ENCODE measurements around the gene PLIN3. TPM values are rescaled to one million over a fixed set of nuclear protein-coding genes. Genes with fewer than 3 reads are reported as not detected.

The PLIN3 gene
- total RNA-seq, 1 donor from 2014 or later = 73.1 TPM

- H3K4me1 Mint-ChIP-seq (ENCODE audit: unreplicated experiment) = no peaks in the 10 kb centered on the region
- DNase-seq (ENCODE audit: low spot score) = no peak
- H3K9me3 Mint-ChIP-seq (ENCODE audit: unreplicated experiment) = no peaks in the 10 kb centered on the region
- no peak overlapping the region for H3K27ac Mint-ChIP-seq (ENCODE audit: unreplicated experiment)
- H3K36me3 Mint-ChIP-seq (ENCODE audit: low read depth, unreplicated experiment) = no peaks in the 10 kb centered on the region
- H3K4me3 Mint-ChIP-seq (ENCODE audit: unreplicated experiment) = no peak overlapping the region
- no peak for TF ChIP-seq CTCF (IDR thresholded peaks at IDR 0.05; ENCODE audit: unreplicated experiment)
- H3K27me3 Mint-ChIP-seq (ENCODE audit: unreplicated experiment) = peaks cover 2% of the 10 kb centered on the region
Observed at GRCh38 chr19:4821265-4821664, 46.2 kb downstream of the PLIN3 start.

DNA sequence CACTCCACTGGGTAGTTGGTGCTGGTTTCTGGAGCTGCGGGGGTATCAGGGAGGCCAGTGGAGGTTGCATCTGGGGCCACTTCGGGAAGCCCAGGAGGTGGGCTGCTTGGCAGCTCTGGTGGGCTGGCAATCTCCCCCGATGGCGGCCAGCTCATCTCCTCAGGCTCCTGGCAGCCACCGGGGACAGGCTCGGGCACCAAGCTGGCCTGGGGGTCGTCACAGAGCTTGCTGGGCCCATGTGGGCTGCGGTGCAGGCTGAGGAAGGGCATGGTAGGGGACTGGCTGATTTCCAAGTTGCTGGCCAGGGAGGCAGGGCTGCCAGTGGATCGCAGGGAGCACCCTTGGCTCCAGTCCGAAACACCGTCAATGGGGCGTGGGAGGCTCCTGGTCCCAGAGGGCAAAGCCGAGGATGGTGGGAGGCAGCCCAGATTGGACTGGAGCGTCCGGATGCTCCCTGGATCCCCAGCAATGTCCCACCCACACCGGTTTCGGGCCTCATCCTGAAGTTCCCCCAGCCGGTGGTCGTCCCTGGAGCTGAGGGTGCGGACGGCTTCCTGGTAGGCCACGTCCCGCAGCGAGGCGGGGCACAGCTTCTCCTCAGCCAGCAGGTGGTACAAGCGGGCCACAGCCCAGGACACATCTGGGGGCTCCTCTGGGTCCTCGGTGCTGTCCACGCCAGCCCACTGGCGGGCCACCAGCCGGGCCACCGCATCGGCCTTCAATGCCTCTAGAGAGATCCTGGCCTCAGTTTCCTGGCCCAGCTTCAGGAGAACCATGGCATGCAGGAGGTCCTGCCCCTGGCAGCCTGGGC is 49.8 kb downstream of the PLIN3 start:
- no peak for TF ChIP-seq CTCF (IDR thresholded peaks at IDR 0.05; ENCODE audit: unreplicated experiment)
- Mint-ChIP-seq H3K4me3 (ENCODE audit: unreplicated experiment) (no peak overlapping the region), H3K9me3 (ENCODE audit: unreplicated experiment) (no peaks in the 10 kb centered on the region), H3K36me3 (ENCODE audit: low read depth, unreplicated experiment) (no peaks in the 10 kb centered on the region), H3K27me3 (ENCODE audit: unreplicated experiment) (peaks cover 3% of the 10 kb centered on the region), H3K27ac (ENCODE audit: unreplicated experiment) (no peak overlapping the region), H3K4me1 (ENCODE audit: unreplicated experiment) (peaks cover 2% of the 10 kb centered on the region)
- DNase-seq (ENCODE audit: low spot score) = no peak

DNA sequence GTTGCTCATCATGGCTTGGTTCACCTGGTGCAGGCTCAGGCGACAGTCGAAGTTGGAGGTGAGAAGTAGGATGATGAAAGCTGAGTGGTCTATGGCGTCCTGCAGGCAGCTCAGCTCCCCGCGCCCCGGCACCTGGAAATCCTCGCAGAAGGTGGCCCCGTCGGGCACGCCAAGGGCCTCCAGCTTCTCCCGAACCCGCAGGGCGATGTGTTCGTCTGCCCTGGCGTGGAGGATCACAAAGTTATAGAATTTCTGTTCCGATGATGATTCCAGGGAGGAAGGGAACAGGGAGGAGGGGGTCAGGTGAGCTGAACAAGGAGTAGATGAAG is 50.6 kb downstream of the PLIN3 start:
- H3K4me1 Mint-ChIP-seq (ENCODE audit: unreplicated experiment) = peaks cover 2% of the 10 kb centered on the region
- no peaks in the 10 kb centered on the region for H3K36me3 Mint-ChIP-seq (ENCODE audit: low read depth, unreplicated experiment)
- H3K27me3 Mint-ChIP-seq (ENCODE audit: unreplicated experiment) = peaks cover 3% of the 10 kb centered on the region
- H3K27ac Mint-ChIP-seq (ENCODE audit: unreplicated experiment) = no peak overlapping the region
- no peak for TF ChIP-seq CTCF (IDR thresholded peaks at IDR 0.05; ENCODE audit: unreplicated experiment)
- H3K4me3 Mint-ChIP-seq (ENCODE audit: unreplicated experiment) = no peak overlapping the region
- H3K9me3 Mint-ChIP-seq (ENCODE audit: unreplicated experiment) = no peaks in the 10 kb centered on the region
- no peak for DNase-seq (ENCODE audit: low spot score)

DNA sequence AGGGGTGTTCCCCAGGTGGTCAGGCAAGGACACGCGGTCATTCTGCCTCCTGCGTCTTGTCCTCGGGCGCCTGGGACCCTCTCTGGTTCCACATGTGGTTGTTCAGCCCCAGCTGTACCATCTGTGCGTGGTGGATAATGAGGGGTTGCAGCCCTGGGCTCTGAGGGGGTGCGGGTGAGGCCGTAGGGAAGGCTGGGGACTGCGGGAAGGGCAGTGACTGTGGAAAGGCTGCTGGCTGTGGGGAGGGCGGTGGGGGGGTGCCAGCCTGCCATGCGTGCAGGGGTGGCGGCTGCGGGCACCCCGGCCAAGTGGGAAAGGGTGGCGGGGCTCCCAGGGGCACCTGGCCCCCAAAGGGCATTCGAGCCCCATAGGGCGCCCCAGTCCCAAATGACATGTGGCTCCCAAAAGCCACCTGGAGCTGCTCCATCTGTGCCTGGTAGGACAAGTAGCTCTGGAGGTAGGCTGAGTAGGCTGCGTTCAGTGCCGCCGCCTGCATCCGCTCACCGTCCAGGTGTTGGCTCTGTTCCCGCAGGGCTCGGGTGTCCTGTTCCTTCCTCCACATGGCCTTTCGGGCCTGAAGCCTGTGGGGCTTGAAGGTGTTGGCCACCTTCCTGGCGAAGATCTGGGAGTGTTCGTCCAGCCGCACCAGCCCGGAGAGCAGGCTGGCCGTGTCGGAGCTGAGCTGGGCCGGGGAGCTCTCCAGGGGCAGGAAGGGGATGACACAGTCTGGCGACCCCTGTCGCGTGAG is 51.1 kb downstream of the PLIN3 start:
- no peaks in the 10 kb centered on the region for H3K9me3 Mint-ChIP-seq (ENCODE audit: unreplicated experiment)

More for the DNA sequence above, 51.1 kb downstream of the PLIN3 start:
- no peak overlapping the region for H3K4me3 Mint-ChIP-seq (ENCODE audit: unreplicated experiment)
- H3K36me3 Mint-ChIP-seq (ENCODE audit: low read depth, unreplicated experiment) = peaks cover under 1% of the 10 kb centered on the region
- no peak for DNase-seq (ENCODE audit: low spot score)
- TF ChIP-seq CTCF (IDR thresholded peaks at IDR 0.05; ENCODE audit: unreplicated experiment) = no peak
- H3K27ac Mint-ChIP-seq (ENCODE audit: unreplicated experiment) = no peak overlapping the region
- H3K27me3 Mint-ChIP-seq (ENCODE audit: unreplicated experiment) = peaks cover 2% of the 10 kb centered on the region
- peaks cover 2% of the 10 kb centered on the region for H3K4me1 Mint-ChIP-seq (ENCODE audit: unreplicated experiment)
